Spleen (tissue), 11 donors: ENCODE data around the gene GPC4. TPM values are rescaled to one million over a fixed set of nuclear protein-coding genes. Genes with fewer than 3 reads are reported as not detected.

Experiments used
- DNase-seq: peaks from one replicate; pipeline ENCODE4 v3.0.0-alpha.2; 2020
- H3K27ac ChIP-seq, 8 donors: fragments of 200-600 bp; sonication (generic) in 7 of 8; 1 replicate in 4 of 8; 2 replicates in 4 of 8; pipeline versions ENCODE4 v1.5.0 to v1.8.0; 2016 to 2021; ENCODE audit warnings: inconsistent platforms in 4 of 8, mild to moderate bottlenecking in 4 of 8, moderate library complexity in 1 of 8
- H3K27me3 ChIP-seq, 7 donors: fragments of 200-600 bp; sonication (generic) in 6 of 7; replicated peaks in 1 of 7; 1 replicate in 4 of 7; 2 replicates in 3 of 7; pipeline versions ENCODE4 v1.5.0 to v1.8.0; 2016 to 2021; ENCODE audit warnings: inconsistent platforms in 3 of 7, mild to moderate bottlenecking in 1 of 7
- H3K36me3 ChIP-seq, 6 donors: fragments of 200-600 bp; sonication (generic) in 5 of 6; 1 replicate in 4 of 6; 2 replicates in 2 of 6; pipeline versions ENCODE4 v1.5.0 to v1.8.0; 2016 to 2021; ENCODE audit warnings: inconsistent platforms in 2 of 6
- H3K4me1 ChIP-seq, 6 donors: fragments of 200-600 bp; sonication (generic) in 5 of 6; 1 replicate in 3 of 6; 2 replicates in 3 of 6; pipeline versions ENCODE4 v1.5.0 to v1.8.0; 2016 to 2021; ENCODE audit warnings: inconsistent platforms in 3 of 6
- H3K4me3 ChIP-seq, 8 donors: fragments of 200-600 bp; sonication (generic) in 7 of 8; 1 replicate in 4 of 8; 2 replicates in 4 of 8; pipeline versions ENCODE4 v1.5.0 to v1.8.0; 2016 to 2021; ENCODE audit warnings: inconsistent platforms in 4 of 8, mild to moderate bottlenecking in 4 of 8, moderate library complexity in 2 of 8
- H3K9me3 ChIP-seq, 8 donors: fragments of 200-600 bp; sonication (generic) in 7 of 8; 1 replicate in 4 of 8; 2 replicates in 4 of 8; pipeline versions ENCODE4 v1.5.0 to v1.8.0; 2016 to 2021; ENCODE audit warnings: inconsistent platforms in 4 of 8
- POLR2A ChIP-seq, 3 donors: fragments of 450-650 bp; IDR thresholded peaks; one replicate each; pipeline ENCODE4 v1.5.1; 2017; ENCODE audit warnings: antibody characterized with exemption in 3 of 3, mild to moderate bottlenecking in 1 of 3
- POLR2AphosphoS5 ChIP-seq, 3 donors: sonication (generic); formaldehyde crosslinking; IDR thresholded peaks; one replicate each; pipeline ENCODE4 v1.5.1; 2017; ENCODE audit warnings: antibody characterized with exemption in 3 of 3
- WGBS, 5 donors: extraction: QIAGEN DNeasy Blood & Tissue Kit in 3 of 5; methylation state at CpG; one replicate each; pipeline versions ENCODE4 v1.1.5 to v1.1.7; 2013 to 2018; 5-methylcytosine and 5-hydroxymethylcytosine counted together
- intact Hi-C: fragments of 100-400 bp; cut with DNase I; formaldehyde crosslinking; loops from one replicate; pipeline ENCODE4 v1.15.0; 2023; ENCODE audit warnings: low total_unique reads
- polyA plus RNA-seq, 3 donors: library from polyadenylated mRNA; stranded (reverse); fragments of 200-250 nt; gene quantifications; one replicate each; pipeline ENCODE4 v1.2.1, GENCODE V29; 2013
- total RNA-seq, 7 donors: library from RNA; depleted of rRNA in 3 of 7; stranded (reverse); fragments of >200 nt in 3 of 7; fragmentation: NEBNext Ultra II Directional in 4 of 7; extraction: Animal tissue kit (Norgen Biotek cat#: 25700) in 4 of 7; gene quantifications; one replicate each; pipeline versions ENCODE4 v1.1.0 to v1.2.1, GENCODE V29; 2016 to 2021
- TF ChIP-seq, protein P1 (sequence below), 11 experiments: fragments of 200-600 bp in 7 of 11; fragments of 450-650 bp in 4 of 11; sonication (generic) in 4 of 11; IDR thresholded peaks in 8 of 11; conservative IDR thresholded peaks in 3 of 11; 1 replicate in 7 of 11; 2 replicates in 4 of 11; pipeline versions ENCODE4 v1.4.0 to v1.8.0; 2016 to 2021; ENCODE audit warnings: antibody characterized with exemption in 11 of 11, inconsistent platforms in 4 of 11, mild to moderate bottlenecking in 1 of 11
- donor health status: healthy with polysubstance abuse.
- donor health status: DM: no; HTN: no; CAD: no; lungs with moderate emphysema.
- donor health status: DM: no; HTN: no; CAD: no.
- donor health status: Bipolar disorder and iron deficiency.
- donor health status: healthy.
- donor health status: DM: no; HTN: no; CAD: no.
- donor health status: DM: yes; HTN: yes; CAD: no.

Gene GPC4
- total and polyA plus RNA-seq, 10 donors, result 0.70 to 17.7 (median 4.9) TPM

DNA sequence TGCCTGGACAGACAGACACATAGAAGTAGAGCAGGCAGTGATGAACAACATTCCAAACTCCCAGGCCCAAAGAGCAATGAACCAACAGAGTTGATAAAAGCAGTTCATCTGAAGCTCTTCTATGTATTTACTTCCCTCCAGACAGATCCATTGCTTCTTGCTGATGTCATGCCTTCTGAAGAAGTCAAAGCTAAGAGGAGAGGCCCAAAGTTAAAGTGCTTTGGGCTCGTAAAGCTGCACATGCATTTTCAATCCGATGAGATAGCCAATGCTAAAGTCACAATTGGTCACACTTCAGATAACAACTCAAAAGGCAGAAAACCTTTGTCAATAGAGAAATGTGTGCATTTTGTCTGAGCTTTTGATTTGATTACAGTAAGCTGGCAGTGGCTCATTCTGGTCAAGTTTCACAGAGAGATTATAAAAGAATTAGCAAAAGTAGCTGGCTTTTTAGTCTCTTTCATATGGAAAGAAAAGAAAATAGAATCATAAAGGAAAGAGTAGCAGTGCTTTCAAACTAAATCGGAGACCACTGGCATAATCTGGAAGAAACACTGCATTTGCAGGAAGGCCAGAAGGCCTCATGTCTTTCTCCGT lies 82.0 kb downstream of the GPC4 start:
- TF ChIP-seq POLR2AphosphoS5 (IDR thresholded peaks at IDR 0.05) (no peak), POLR2A (IDR thresholded peaks at IDR 0.05) (no peak)
- TF ChIP-seq, protein P1, sequence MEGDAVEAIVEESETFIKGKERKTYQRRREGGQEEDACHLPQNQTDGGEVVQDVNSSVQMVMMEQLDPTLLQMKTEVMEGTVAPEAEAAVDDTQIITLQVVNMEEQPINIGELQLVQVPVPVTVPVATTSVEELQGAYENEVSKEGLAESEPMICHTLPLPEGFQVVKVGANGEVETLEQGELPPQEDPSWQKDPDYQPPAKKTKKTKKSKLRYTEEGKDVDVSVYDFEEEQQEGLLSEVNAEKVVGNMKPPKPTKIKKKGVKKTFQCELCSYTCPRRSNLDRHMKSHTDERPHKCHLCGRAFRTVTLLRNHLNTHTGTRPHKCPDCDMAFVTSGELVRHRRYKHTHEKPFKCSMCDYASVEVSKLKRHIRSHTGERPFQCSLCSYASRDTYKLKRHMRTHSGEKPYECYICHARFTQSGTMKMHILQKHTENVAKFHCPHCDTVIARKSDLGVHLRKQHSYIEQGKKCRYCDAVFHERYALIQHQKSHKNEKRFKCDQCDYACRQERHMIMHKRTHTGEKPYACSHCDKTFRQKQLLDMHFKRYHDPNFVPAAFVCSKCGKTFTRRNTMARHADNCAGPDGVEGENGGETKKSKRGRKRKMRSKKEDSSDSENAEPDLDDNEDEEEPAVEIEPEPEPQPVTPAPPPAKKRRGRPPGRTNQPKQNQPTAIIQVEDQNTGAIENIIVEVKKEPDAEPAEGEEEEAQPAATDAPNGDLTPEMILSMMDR (IDR thresholded peaks at IDR 0.05 in 8 of 11, conservative IDR thresholded peaks at IDR 0.05 in 3 of 11), result no peak
- Histone ChIP-seq H3K4me3 (no peak overlapping the region), H3K4me1 (no peaks in the 10 kb centered on the region), H3K27me3 (no peaks in the 10 kb centered on the region), H3K27ac (no peak overlapping the region), H3K9me3 (no peaks in the 10 kb centered on the region), H3K36me3 (no peaks in the 10 kb centered on the region)
- intact Hi-C loops, result loop anchor here (10.0 kb wide), 1 partner anchor 342 kb away; no protein-coding TSS in a partner anchor
- DNase-seq, result no peak
- 81 to 93% (median 84%) methylated on average over 4 of the region's 4 CpGs for WGBS, 5 donors

DNA sequence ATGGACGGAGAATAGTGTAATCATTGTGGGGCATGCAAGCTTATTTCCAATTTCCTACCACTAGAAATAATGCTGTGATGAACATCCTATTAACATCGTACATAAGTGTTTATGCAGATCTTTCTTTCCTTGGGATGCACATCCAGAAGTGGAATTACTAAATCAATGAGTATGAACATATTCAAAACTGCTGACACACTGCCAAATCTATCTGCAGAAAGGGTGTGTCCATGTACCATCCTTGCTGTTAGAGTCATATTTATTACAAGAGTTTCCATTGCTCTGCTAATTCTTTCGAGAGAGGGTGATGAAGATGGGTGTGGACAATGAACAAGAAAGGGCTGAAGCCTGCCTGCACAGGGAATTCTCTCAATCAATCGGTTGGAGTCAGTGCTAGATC lies 82.6 kb downstream of the GPC4 start:
- WGBS, 5 donors, result 71 to 91% (median 87%) methylated on average over 4 of the region's 4 CpGs
- Histone ChIP-seq H3K36me3 (no peaks in the 10 kb centered on the region), H3K4me1 (no peaks in the 10 kb centered on the region), H3K27me3 (no peaks in the 10 kb centered on the region), H3K9me3 (no peaks in the 10 kb centered on the region), H3K27ac (no peak overlapping the region), H3K4me3 (no peak overlapping the region)
- intact Hi-C loops, result loop anchor here (10.0 kb wide), 1 partner anchor 342 kb away; no protein-coding TSS in a partner anchor
- DNase-seq, result no peak
- no peak for TF ChIP-seq POLR2AphosphoS5 (IDR thresholded peaks at IDR 0.05)
- TF ChIP-seq, protein P1 (IDR thresholded peaks at IDR 0.05 in 8 of 11, conservative IDR thresholded peaks at IDR 0.05 in 3 of 11), result no peak
- TF ChIP-seq POLR2A (IDR thresholded peaks at IDR 0.05), result no peak

DNA sequence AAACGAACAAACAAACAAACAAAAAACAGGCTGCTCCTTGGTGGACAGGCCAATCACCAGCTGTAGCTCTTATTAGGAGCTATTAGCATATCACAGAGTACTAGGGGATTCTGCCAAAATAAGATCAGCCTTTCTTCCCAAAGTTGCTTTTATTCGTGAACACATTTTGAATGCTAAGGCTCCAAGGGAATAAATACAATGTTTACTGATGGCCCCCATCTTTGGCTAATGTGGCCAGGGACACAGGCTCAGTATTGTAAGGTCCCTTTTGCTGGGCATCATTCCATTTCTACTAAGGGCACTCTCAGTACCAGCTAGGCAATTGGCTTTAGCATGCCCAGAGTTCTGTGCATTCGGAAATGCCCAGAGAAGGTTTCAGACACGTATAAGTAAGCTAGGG lies 84.3 kb downstream of the GPC4 start:
- intact Hi-C loops, result loop anchor here (10.0 kb wide), 1 partner anchor 344 kb away; no protein-coding TSS in a partner anchor
- Histone ChIP-seq H3K36me3 (no peaks in the 10 kb centered on the region), H3K9me3 (no peaks in the 10 kb centered on the region), H3K4me3 (no peak overlapping the region), H3K27ac (no peak overlapping the region), H3K4me1 (no peaks in the 10 kb centered on the region), H3K27me3 (no peaks in the 10 kb centered on the region)
- 72 to 90% (median 87%) methylated on average over 1 to 4 of the region's 4 CpGs for WGBS, 5 donors
- DNase-seq, result no peak
- TF ChIP-seq, protein P1 (IDR thresholded peaks at IDR 0.05 in 8 of 11, conservative IDR thresholded peaks at IDR 0.05 in 3 of 11), result no peak
- TF ChIP-seq POLR2AphosphoS5 (IDR thresholded peaks at IDR 0.05) (no peak), POLR2A (IDR thresholded peaks at IDR 0.05) (no peak)

DNA sequence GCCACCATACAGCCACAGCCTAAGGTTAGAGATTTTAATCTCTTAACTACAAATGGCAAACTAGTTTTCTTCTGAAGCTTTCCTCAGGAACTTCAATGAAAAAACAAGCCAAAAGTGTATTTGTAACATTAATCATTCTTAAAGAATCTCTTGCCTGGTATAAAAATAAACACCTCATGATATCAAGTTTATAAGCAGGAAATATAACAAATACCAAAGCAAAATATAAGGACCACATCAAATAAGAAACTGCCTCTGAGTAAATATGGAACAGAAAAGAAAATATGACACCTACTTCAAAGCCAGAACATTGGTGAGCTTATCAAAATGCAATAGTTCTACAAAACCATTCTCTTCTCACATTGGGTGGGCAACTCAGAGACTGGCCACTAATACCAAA lies 89.9 kb downstream of the GPC4 start:
- Histone ChIP-seq H3K36me3 (no peaks in the 10 kb centered on the region), H3K27me3 (peaks cover 0 to 13% (median 0%) of the 10 kb centered on the region in 7 donors), H3K4me1 (no peaks in the 10 kb centered on the region), H3K4me3 (no peak overlapping the region), H3K9me3 (no peaks in the 10 kb centered on the region), H3K27ac (no peak overlapping the region)
- DNase-seq, result no peak
- TF ChIP-seq POLR2A (IDR thresholded peaks at IDR 0.05), result no peak
- no peak for TF ChIP-seq POLR2AphosphoS5 (IDR thresholded peaks at IDR 0.05)
- TF ChIP-seq, protein P1 (IDR thresholded peaks at IDR 0.05 in 8 of 11, conservative IDR thresholded peaks at IDR 0.05 in 3 of 11), result no peak
- intact Hi-C loops, result no loop called here
